ENCODE data around the gene RNF141. TPM values are rescaled to one million over a fixed set of nuclear protein-coding genes. Genes with fewer than 3 reads are reported as not detected.

Gene RNF141
- polyA plus RNA-seq, 1 of the 3 experiments (the other 2 are of a cell fraction), result 6.9 TPM

GRCh38 chr11:10543782-10544181 lies 2.8 kb upstream of the RNF141 start:
- Histone ChIP-seq H3K9me3 (no peaks in the 10 kb centered on the region), H3K79me2 (ENCODE audit: insufficient read depth) (peaks cover 17% of the 10 kb centered on the region), H2AFZ (ENCODE audit: low read depth) (no peak overlapping the region), H3K4me3 (ENCODE audit: low read depth in 2 of 2, low read length in 1 of 2) (no peak overlapping the region), H3K36me3 (replicated peaks in 1 of 2; ENCODE audit: control insufficient read depth in 1 of 2, insufficient read depth in 2 of 2, low read length in 1 of 2) (no peaks in the 10 kb centered on the region), H3K27ac (ENCODE audit: low read depth in 2 of 2, low read length in 1 of 2) (no peak overlapping the region), H3K9me2 (no peaks in the 10 kb centered on the region), H4K20me1 (ENCODE audit: insufficient read depth) (no peaks in the 10 kb centered on the region), H3F3A (replicated peaks; ENCODE audit: insufficient read depth) (peaks cover 9% of the 10 kb centered on the region), H3K4me2 (no peak overlapping the region), H3K27me3 (ENCODE audit: insufficient read depth) (no peaks in the 10 kb centered on the region), H3K9ac (no peak overlapping the region), H3K4me1 (ENCODE audit: control insufficient read depth in 1 of 2, insufficient read depth in 2 of 2, low read depth in 1 of 2, low read length in 1 of 2) (peaks cover 6 to 7% of the 10 kb centered on the region in 2 experiments; a peak in 3 of 4 replicates)
- 90% methylated on average over 14 of the region's 14 CpGs for WGBS (ENCODE audit: low lambda C conversion rate)
- CTCF ChIA-PET, result interaction anchor here (4.3 kb wide), 1 partner anchor 138 kb away, joined by 25 read pairs; no protein-coding TSS in a partner anchor
- no peak for DNase-seq
- POLR2A ChIA-PET, result no interaction called here
- TF ChIP-seq JUND (IDR thresholded peaks at IDR 0.05) (no peak), PBX3 (IDR thresholded peaks at IDR 0.05) (no peak)

GRCh38 chr11:10542776-10543175 lies 1.8 kb upstream of the RNF141 start:
- 71% methylated on average over 3 of the region's 3 CpGs for WGBS (ENCODE audit: low lambda C conversion rate)
- no peak overlapping the region for H3K4me2 ChIP-seq
- POLR2A ChIA-PET, result no interaction called here

GRCh38 chr11:10541561-10541930 lies 559 bp upstream of the RNF141 start:
- POLR2A ChIA-PET, result interaction anchor here (0.8 to 1.5 kb wide), 5 partner anchors 10 to 169 kb away, joined by 3 to 5 read pairs (median 5); partner anchors contain the start of gene AMPD3
- Histone ChIP-seq H3K9me2 (no peaks in the 10 kb centered on the region), H3K9me3 (no peaks in the 10 kb centered on the region), H3K27ac (ENCODE audit: low read depth in 2 of 2, low read length in 1 of 2) (peak overlapping the region; percentile 77 to 91; a peak in 3 of 4 replicates), H3F3A (replicated peaks; ENCODE audit: insufficient read depth) (peaks cover 9% of the 10 kb centered on the region), H2AFZ (ENCODE audit: low read depth) (peak overlapping the region; percentile 88; the same call in 1 of the 2 replicates), H3K36me3 (replicated peaks in 1 of 2; ENCODE audit: control insufficient read depth in 1 of 2, insufficient read depth in 2 of 2, low read length in 1 of 2) (no peaks in the 10 kb centered on the region), H3K27me3 (ENCODE audit: insufficient read depth) (no peaks in the 10 kb centered on the region), H3K9ac (peak overlapping the region; percentile 87; the same call in 1 of the 2 replicates), H3K79me2 (ENCODE audit: insufficient read depth) (peaks cover 31% of the 10 kb centered on the region), H3K4me1 (ENCODE audit: control insufficient read depth in 1 of 2, insufficient read depth in 2 of 2, low read depth in 1 of 2, low read length in 1 of 2) (peaks cover 7 to 11% of the 10 kb centered on the region in 2 experiments; a peak in 3 of 4 replicates), H3K4me2 (peak overlapping the region; percentile 91), H4K20me1 (ENCODE audit: insufficient read depth) (no peaks in the 10 kb centered on the region), H3K4me3 (ENCODE audit: low read depth in 2 of 2, low read length in 1 of 2) (peak overlapping the region; percentile 72 to 89)
- CTCF ChIA-PET, result interaction anchor here (0.7 to 4.3 kb wide), 36 partner anchors 10 to 233 kb away, joined by 3 to 25 read pairs (median 4); partner anchors contain the start of gene AMPD3
- WGBS (ENCODE audit: low lambda C conversion rate), result 26% methylated on average over 5 of the region's 5 CpGs
- DNase-seq, result peak; percentile 44
- TF ChIP-seq SMC3 (IDR thresholded peaks at IDR 0.05; ENCODE audit: low read depth, low read length), result no peak
- no peak for TF ChIP-seq TAF1 (IDR thresholded peaks at IDR 0.05; ENCODE audit: borderline replicate concordance, low read depth, low read length)
- no peak for TF ChIP-seq GATA2 (CRISPR knock-in tag; IDR thresholded peaks at IDR 0.05)
- TF ChIP-seq JUND (IDR thresholded peaks at IDR 0.05), result no peak
- no peak for TF ChIP-seq PBX3 (IDR thresholded peaks at IDR 0.05)
- no peak for TF ChIP-seq MEF2A (IDR thresholded peaks at IDR 0.05; ENCODE audit: borderline replicate concordance, low read depth)
- no peak for TF ChIP-seq YY1 (IDR thresholded peaks at IDR 0.05; ENCODE audit: low read depth)
- no peak for TF ChIP-seq EZH2phosphoT487 (IDR thresholded peaks at IDR 0.05; ENCODE audit: borderline replicate concordance, low read depth)
- TF ChIP-seq CTCF (IDR thresholded peaks at IDR 0.05), result no peak
- TF ChIP-seq NRF1 (IDR thresholded peaks at IDR 0.05; ENCODE audit: low read depth, low read length), result no peak

More at GRCh38 chr11:10542776-10543175, 1.8 kb upstream of the RNF141 start:
- H3K36me3 ChIP-seq (replicated peaks in 1 of 2; ENCODE audit: control insufficient read depth in 1 of 2, insufficient read depth in 2 of 2, low read length in 1 of 2), result no peaks in the 10 kb centered on the region
- H3K4me1 ChIP-seq (ENCODE audit: control insufficient read depth in 1 of 2, insufficient read depth in 2 of 2, low read depth in 1 of 2, low read length in 1 of 2), result peaks cover 7 to 11% of the 10 kb centered on the region in 2 experiments; a peak in 3 of 4 replicates
- H3K9ac ChIP-seq, result no peak overlapping the region
- CTCF ChIA-PET, result interaction anchor here (1.6 to 4.3 kb wide), 3 partner anchors 11 to 137 kb away, joined by 4 to 25 read pairs (median 13); no protein-coding TSS in a partner anchor
- H3K9me2 ChIP-seq, result no peaks in the 10 kb centered on the region
- H3K27me3 ChIP-seq (ENCODE audit: insufficient read depth), result no peaks in the 10 kb centered on the region
- H2AFZ ChIP-seq (ENCODE audit: low read depth), result no peak overlapping the region
- no peak overlapping the region for H3K4me3 ChIP-seq (ENCODE audit: low read depth in 2 of 2, low read length in 1 of 2)
- no peak overlapping the region for H3K27ac ChIP-seq (ENCODE audit: low read depth in 2 of 2, low read length in 1 of 2)
- H4K20me1 ChIP-seq (ENCODE audit: insufficient read depth), result no peaks in the 10 kb centered on the region
- H3K9me3 ChIP-seq, result no peaks in the 10 kb centered on the region
- H3K79me2 ChIP-seq (ENCODE audit: insufficient read depth), result peaks cover 27% of the 10 kb centered on the region
- DNase-seq, result no peak
- TF ChIP-seq IRF3 (IDR thresholded peaks at IDR 0.05; ENCODE audit: low read depth, low read length), result no peak
- TF ChIP-seq EZH2phosphoT487 (IDR thresholded peaks at IDR 0.05; ENCODE audit: borderline replicate concordance, low read depth), result no peak
- H3F3A ChIP-seq (replicated peaks; ENCODE audit: insufficient read depth), result peaks cover 9% of the 10 kb centered on the region

All from SK-N-SH (cell line).